Activated CD4-positive, alpha-beta T cell treated with anti-CD3 and anti-CD28 coated beads for 1 hour (primary cell): ENCODE measurements around the gene LUC7L3.
A peak's percentile ranks its signal among the peaks of the same experiment; 100 is the strongest.
"Not testable (repeated sequence)": the region's sequence is repeated elsewhere in the genome, so short reads cannot be mapped to it uniquely, and the experiment has no call there.

Source experiments
- DNase-seq: peaks from one replicate; pipeline ENCODE4 v3.0.0-alpha.2; 2020

The LUC7L3 gene, protein sequence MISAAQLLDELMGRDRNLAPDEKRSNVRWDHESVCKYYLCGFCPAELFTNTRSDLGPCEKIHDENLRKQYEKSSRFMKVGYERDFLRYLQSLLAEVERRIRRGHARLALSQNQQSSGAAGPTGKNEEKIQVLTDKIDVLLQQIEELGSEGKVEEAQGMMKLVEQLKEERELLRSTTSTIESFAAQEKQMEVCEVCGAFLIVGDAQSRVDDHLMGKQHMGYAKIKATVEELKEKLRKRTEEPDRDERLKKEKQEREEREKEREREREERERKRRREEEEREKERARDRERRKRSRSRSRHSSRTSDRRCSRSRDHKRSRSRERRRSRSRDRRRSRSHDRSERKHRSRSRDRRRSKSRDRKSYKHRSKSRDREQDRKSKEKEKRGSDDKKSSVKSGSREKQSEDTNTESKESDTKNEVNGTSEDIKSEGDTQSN

DNA sequence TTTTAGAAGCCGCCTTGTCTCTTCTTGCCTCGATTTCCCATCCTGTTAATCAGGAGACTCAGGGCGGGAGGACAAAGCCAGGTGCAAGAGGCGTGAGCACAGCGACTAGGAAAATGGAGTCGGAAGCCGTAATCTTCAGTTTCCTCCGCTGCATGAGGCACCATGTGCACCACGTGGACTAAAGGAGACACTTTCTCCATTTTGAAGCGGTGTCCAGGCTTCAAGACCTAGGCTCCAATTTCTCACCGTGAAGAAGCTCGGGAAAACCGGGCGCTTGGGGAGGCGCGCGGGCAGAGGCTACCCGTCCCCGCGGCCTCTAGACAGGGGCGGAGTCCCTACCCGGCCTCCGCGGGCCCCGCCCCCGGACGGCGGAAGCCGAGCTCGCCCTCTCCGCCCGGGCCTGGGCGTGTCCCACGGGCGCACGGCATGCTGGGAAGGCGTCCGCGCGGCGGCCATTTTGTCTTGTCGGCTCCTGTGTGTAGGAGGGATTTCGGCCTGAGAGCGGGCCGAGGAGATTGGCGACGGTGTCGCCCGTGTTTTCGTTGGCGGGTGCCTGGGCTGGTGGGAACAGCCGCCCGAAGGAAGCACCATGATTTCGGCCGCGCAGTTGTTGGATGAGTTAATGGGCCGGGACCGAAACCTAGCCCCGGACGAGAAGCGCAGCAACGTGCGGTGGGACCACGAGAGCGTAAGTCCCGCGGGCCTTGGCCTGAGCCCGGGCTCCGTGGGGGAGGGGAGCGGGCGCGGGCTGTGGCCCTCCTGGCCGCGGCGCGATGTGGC lies at the start of gene LUC7L3:
LUC7L3 (plus strand) TSS at position 460 of the 780 bp plus-strand sequence; CDS start at position 590, 130 bp downstream.
- peak; percentile 87 for DNase-seq

DNA sequence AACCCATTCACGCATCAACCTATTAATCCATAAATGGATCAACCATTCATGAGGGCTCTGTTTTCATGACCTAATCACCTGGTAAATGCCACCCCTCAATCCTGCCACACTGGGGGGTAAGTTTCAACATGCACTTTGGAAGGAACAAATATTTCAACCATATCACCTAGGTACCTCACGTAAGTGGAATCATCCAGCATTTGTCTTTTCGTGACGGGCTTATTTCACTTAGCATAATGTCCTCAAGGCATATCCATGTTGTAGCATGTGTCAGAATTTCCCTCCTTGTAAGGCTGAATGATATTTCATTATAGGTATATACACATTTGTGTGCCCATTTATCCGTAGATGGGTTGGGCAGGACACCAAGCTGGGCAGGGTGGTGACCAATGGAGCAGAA lies 47.3 kb upstream of the LUC7L3 start:
- DNase-seq, result no peak

DNA sequence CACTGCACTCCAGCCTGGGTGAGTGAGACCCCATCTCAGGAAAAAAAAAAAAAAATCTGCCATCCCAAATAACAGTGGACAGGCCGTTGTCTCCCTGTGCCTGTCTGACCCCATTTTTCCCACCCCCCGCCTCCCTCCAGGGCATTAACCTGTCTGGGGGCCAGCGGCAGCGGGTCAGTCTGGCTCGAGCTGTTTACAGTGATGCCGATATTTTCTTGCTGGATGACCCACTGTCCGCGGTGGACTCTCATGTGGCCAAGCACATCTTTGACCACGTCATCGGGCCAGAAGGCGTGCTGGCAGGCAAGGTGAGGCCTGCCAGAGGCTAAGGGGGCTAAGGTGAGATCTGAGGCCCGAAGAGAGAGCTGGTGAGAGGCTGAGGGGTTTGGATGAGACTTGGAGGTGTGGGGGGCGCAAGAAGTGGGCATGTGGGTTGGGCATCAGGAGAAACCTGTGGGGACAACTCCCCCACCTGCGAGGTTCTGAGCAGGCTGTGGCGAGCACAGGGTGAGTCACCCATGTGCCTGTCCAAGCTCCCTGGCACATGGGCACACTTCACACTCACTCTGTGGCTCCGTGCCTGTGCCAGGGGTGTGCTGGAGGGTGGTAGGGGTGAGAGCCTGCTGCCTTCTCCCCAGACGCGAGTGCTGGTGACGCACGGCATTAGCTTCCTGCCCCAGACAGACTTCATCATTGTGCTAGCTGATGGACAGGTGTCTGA lies 46.4 kb upstream of the LUC7L3 start:
- no peak for DNase-seq

DNA sequence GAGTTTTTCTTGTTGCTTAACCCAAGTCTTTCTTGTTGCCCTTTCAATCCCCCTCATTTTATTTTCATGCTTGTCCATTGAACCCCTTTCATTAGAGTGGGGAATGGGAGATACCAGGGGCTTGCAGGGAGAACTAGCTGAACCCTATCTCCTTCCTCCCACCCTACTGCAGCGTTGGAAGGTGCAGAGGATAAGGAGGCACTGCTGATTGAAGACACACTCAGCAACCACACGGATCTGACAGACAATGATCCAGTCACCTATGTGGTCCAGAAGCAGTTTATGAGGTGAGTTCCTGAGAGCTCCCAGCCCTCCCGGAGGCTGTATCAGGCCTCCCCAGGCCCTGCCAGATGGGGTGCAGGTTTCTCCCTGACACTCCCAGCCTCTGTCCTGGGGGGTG lies 44.2 kb upstream of the LUC7L3 start:
- no peak for DNase-seq

DNA sequence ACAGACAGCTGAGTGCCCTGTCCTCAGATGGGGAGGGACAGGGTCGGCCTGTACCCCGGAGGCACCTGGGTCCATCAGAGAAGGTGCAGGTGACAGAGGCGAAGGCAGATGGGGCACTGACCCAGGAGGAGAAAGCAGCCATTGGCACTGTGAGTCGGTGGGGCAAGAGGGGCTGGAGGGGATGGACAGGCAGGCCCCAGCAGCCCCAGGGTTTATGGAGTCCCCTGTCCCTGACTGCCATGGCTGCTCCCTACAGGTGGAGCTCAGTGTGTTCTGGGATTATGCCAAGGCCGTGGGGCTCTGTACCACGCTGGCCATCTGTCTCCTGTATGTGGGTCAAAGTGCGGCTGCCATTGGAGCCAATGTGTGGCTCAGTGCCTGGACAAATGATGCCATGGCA lies 43.8 kb upstream of the LUC7L3 start:
- DNase-seq, result no peak

DNA sequence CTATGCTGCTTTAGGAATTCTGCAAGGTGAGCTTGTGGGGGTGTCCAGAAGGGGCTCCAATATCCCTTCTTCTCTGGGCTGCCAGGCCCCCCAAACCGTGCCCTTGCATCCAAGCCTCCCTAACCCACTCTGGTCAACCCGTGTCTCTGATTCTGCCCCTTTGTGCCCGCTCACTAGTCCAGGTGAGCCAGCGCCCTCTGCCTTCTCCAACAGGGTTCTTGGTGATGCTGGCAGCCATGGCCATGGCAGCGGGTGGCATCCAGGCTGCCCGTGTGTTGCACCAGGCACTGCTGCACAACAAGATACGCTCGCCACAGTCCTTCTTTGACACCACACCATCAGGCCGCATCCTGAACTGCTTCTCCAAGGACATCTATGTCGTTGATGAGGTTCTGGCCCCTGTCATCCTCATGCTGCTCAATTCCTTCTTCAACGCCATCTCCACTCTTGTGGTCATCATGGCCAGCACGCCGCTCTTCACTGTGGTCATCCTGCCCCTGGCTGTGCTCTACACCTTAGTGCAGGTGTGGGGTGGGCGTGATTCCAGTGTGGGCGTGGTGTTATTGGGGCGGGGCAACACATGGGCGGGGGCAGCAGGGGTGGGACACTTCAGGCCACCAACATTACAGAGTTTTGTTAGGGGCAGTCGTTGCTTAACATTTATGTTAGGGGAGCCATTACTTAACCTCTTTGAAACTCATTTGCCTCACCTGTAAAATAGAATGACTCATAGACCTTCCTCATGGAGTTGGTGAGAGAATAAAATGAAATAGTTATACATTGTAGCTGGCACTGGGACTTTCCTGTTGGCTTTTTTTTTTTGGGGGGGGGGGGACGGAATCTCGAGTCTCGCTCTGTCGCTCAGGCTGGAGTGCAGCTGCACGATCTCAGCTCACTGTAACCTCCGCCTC lies 43.1 kb upstream of the LUC7L3 start:
- DNase-seq, result no peak

DNA sequence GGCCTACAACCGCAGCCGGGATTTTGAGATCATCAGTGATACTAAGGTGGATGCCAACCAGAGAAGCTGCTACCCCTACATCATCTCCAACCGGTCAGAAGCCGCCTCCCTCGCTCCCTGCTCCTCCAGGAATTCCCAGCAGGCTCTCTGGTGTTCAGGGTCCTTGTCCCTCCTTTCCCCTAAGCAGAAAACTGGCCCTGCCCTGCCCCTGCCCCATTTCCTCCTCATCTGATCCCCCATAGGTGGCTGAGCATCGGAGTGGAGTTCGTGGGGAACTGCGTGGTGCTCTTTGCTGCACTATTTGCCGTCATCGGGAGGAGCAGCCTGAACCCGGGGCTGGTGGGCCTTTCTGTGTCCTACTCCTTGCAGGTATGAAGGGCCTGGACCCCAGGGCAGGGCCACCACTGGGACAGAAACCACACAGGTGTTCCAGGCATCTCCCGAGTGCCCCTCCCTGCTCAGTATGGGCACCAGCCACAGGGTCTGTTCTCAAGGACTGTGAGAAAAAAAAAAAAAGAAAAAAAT lies 41.5 kb upstream of the LUC7L3 start:
- no peak for DNase-seq

DNA sequence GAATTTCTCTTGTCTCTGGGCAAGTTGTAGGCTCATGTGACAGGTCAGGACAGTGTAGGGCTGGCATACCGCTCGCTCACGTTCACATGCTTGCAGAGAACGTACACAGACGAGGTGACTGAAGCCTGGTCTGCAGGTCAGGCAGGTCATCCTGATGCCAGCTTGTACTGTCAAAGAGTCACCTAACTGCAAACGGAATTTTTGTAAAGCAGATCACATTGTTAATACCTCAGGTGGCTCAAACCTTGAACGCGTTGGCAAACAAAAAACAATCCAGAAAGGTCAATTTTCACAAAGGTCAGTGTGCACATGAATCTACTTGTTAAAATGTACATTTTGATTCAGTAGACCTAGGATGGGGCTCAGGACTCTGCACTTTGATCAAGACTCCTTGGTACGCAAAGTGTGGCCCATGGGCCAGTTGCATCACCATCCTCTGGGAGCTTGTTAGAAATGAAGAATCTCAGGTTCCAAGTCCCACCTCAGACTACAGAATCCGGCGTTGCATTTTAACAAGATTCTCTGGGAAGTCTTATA lies 40.3 kb upstream of the LUC7L3 start:
- DNase-seq, result no peak

DNA sequence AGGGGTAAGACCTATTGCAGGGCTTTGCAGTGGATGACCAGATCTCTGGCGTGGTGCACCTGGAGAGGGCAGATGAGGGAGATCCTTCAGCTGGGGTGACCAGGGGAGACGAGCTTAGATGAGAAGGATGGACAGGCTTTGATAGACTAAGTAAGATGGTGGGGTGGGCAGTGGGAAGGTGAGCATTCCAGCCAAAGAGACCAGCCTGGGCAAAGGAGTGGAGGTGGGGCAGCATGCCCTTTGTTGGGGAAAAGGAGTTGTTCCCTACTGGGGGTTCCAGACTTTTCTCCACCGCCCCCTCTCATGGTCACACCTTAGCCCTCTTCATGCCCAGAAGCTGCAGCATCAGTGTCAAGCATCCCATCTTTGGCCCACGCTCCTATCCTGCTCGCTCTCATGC lies 39.3 kb upstream of the LUC7L3 start:
- DNase-seq, result no peak

DNA sequence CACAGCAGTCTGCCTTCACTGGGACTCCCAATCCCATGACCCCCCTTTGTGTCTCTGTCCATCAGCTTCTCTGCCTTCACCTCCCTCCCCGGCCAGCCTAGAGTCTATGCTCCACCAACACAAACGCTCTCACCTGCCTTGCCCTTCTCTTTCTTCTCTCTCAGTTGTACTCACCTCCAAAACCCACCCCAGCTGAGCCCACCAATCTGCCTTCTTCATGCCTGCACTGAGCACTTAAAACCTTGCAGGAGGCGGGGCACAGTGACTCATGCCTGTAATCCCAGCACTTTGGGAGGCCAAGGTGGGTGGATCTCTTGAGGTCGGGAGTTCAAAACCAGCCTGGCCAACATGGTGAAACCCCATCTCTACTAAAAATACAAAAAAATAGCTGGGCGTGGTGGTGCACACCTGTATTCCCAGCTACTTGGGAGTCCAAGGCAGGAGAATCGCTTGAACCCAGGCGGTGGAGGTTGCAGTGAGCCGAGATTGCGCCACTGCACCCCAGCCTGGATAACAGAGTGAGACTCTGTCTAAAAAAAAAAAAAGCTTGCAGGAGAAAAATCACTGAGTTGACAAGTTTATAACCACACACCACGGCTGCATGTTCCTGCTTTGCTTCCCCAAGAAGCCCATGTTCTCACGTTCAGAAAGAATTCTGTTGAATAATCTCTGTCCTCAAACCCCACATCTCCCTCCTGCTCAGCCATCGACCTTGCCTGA lies 38.7 kb upstream of the LUC7L3 start:
- not testable (repeated sequence) for DNase-seq

DNA sequence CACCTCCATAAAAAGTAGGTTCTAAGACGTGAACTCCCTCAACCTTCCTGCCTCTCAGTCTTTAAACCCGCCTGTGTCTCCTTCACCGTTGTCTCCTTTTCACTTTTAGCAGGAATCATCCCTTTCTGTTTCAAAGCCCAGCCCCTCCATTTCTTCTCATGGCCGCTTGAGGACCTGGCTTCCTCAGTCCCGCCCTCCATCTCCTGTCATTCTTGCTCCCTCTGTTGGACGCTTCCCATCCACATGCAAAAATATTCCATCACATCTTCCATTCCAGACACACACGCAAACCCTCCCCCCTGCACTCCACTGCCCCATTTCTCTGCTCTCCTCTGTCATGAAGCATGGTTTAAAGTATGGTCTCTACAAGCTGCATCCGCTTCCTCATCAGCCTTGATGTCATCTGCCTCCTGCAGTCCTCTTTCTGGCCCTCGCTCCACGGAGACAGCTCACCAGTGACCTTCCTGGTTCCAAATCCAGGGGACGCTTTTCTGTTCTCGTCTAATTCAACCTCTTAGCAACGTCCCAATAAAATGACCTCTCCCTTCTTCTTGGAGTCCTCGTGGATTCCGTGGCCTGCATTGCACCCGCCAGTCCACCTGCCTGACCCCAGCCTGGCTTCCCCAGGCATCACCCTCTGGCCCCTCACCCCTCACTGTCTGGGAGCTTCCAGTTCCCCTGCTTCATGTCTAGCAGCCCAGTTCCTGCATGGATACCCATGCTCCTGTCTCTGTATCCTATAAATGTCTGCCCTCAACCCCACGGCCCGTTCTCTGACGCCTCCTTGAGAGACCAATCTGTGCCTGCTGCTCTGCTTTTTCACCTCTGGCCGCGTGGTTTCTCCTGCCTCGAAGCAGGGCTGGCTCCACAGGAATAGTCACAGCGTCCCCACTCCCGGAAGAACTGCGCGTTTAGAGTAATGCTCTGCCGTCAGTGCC lies 37.9 kb upstream of the LUC7L3 start:
- no peak for DNase-seq

DNA sequence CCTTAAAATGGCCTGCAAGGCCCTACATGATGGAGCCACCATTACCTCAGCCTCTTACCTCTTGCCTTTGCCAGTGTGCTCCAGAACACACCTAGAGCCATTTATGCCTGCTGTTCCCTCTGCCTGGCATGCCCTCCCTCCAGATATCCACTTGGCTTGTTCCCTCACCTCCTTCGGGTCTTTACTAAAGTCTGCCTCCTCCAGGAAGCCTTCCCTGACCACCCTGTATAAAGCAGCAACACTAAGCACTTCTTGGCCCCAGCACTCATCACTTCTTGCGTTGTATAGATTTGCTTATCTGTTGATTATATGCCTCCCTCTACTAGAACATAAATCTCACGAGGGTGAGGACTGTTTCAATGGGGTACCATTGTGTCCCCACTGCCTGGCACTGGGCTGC lies 37.0 kb upstream of the LUC7L3 start:
- DNase-seq, result no peak

DNA sequence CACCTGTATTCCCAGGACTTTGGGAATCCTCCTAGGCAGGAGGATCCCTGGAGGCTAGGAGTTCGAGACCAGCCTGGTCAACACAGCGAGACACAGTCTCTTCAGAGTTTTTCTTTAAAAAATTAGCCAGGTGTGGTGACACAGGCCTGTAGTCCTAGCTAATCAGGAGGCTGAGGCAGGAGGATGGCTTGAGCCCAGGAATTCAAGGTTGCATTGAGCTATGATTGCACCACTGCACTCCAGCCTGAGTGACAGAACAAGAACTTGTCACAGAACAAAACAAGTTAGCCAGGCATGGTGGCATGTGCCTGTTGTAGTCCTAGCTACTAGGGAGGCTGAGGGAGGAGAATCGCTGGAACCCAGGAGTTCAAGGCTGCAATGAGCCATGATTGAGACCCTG lies 36.5 kb upstream of the LUC7L3 start:
- DNase-seq, result no peak

DNA sequence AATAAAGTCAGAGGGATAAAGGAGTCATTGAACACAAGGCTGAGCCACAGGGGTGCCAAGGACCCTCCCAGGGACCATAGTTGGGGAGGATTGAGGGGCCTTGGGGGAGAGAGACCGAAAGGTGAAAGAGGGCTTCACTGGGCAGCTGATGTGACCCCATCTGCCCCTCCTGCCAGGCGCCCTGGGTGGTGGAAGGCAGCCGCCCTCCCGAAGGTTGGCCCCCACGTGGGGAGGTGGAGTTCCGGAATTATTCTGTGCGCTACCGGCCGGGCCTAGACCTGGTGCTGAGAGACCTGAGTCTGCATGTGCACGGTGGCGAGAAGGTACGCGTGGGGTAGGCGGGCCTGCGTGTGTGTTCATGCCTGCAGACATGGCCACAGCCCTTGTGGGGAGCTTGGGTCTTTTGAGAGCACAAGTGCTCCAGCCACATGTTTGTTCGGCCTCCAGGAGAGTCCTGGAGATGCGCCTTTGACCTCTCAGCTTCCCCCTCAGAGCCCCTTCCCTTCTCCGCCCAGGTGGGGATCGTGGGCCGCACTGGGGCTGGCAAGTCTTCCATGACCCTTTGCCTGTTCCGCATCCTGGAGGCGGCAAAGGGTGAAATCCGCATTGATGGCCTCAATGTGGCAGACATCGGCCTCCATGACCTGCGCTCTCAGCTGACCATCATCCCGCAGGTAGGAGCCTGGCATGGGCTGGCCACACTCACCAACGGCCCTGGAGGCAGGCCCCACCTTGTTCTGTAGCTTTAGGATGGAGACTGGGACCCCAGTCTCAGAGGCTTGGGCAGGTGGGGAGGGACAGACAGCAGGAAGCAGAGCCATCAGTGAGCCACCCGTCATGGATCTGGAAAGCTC lies 35.7 kb upstream of the LUC7L3 start:
- DNase-seq, result no peak

DNA sequence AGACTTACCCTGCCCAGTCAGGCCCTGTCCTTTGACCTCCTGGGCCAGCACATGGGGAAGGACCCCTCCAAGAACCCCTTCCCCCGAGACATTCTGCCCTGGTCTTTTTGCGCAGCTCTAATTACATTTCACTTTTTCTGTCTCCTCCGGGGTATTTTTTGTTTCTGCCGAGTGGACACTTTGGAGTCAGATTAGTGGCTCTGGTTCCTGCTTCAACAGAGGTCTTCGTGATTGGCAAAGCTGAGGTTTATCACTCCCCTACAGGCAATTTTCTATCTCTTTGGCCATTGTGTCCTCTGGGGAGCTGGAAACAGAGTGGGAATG lies 35.2 kb upstream of the LUC7L3 start:
- DNase-seq, result no peak

DNA sequence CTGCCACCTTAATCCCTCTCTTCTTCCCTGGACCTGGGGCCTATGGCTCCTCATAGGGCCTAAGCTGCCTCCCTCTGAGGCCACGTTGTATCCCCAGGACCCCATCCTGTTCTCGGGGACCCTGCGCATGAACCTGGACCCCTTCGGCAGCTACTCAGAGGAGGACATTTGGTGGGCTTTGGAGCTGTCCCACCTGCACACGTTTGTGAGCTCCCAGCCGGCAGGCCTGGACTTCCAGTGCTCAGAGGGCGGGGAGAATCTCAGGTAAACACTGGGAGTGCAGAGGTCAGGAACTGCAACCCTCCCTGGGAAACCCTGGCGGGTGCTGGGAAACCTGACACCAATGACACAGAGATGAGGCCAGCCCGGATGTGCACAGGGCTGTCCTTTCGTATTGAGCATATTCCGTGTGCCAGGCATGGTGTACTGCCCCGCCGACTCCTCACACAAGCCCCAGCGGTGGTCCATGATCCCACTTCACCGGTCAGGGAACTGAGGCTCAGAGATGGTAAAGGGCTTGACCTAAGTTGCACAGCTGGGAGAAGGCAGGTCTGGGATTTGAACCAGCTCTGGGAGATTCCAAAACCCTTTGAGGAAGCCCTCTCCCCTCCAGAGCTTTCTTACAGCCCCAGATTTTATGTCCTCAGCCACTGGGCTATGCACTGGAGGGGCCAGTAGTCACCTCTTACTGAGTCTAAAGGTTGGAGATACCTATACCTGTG lies 34.6 kb upstream of the LUC7L3 start:
- DNase-seq, result no peak

DNA sequence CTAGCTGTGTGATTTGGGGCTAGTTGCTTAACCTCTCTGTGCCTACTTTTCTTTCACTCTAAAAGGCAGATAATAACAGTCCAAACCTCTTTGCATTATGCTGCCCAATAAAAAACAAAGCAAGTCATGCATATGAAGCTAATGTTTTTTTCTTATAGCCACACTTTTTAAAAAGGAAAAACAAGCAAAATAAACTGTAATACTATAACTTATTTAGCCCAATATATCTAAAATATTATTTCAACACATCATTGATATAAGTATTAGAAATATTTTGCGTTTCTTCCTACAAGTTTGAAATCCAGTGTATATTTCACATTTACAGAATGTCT lies 34.1 kb upstream of the LUC7L3 start:
- DNase-seq, result no peak

DNA sequence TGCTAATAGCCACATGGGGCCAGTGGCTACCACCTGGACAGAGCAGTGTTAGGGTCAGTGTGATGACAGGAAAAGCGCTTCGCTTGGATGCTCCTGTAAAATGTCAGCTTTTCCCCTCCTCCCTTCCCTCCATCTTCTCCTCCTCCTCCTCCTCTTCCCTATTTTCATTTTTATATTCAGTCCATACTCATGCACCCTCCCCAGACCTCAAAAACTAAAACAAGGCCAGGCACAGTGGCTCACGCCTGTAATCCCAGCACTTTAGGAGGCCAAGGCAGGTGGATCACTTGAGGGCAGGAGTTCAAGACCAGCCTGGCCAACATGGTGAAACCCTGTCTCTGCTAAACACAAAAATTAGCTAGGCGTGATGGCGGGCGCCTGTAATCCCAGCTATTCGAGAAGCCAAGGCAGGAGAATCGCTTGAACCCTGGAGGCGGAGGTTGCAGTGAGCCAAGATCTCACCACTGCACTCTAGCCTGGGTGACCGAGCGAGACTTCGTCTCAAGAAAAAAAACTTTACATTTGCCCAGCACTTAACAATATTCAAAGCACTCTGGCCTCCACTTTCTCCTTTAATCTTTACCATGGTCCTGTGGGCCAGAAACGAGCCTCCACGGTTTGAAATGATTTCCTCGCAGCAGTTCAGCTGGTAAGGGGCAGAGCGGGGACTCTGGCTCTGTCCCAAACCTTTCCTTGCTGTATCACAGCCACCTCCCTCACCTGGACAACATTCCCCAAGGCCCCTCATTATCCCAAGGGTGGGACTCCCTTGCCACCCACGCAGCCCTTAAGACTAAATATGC lies 33.5 kb upstream of the LUC7L3 start:
- DNase-seq, result no peak
